NCI-H524 treated with DMSO at 0.1 percent for 48 hours (cell line): Measurements from ENCODE around the gene DENND1B.
"Not testable (repeated sequence)": the region's sequence is repeated elsewhere in the genome, so short reads cannot be mapped to it uniquely, and the experiment has no call there.

Experiments used
- DNase-seq: peaks from one replicate; lab custom pipeline; 2025; lab: John Stamatoyannopoulos, UW

DENND1B gene

GRCh38 chr1:197622371-197622770 lies 152.9 kb downstream of the DENND1B start:
- DNase-seq, result no peak

- no peak for DNase-seq
These were observed 153.5 kb downstream of the DENND1B start for GRCh38 chr1:197621761-197622160.

- DNase-seq, result no peak
These were observed 154.5 kb downstream of the DENND1B start for GRCh38 chr1:197620714-197621163.

GRCh38 chr1:197619008-197619640 lies 156.2 kb downstream of the DENND1B start:
- DNase-seq, result peak; percentile 48

- peak; percentile 84 for DNase-seq
These were observed 157.2 kb downstream of the DENND1B start for GRCh38 chr1:197618061-197618460.

DNA sequence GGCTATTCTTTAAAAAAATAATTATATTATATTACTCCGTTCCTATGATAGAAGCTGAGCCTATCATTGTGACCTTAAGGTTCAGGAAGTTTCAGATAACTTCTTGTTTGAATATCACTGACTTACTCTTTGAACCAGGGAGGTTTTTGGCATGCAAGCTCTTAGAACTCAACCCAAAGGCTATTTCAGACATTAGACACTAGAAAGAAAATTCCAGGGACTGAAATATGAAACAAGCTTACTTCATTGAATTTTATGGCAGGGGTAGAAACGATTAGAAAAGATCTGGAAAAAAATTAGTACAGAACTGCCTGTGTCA lies 159.6 kb downstream of the DENND1B start:
- no peak for DNase-seq

GRCh38 chr1:197614916-197615692 lies 160.2 kb downstream of the DENND1B start:
- no peak for DNase-seq

DNA sequence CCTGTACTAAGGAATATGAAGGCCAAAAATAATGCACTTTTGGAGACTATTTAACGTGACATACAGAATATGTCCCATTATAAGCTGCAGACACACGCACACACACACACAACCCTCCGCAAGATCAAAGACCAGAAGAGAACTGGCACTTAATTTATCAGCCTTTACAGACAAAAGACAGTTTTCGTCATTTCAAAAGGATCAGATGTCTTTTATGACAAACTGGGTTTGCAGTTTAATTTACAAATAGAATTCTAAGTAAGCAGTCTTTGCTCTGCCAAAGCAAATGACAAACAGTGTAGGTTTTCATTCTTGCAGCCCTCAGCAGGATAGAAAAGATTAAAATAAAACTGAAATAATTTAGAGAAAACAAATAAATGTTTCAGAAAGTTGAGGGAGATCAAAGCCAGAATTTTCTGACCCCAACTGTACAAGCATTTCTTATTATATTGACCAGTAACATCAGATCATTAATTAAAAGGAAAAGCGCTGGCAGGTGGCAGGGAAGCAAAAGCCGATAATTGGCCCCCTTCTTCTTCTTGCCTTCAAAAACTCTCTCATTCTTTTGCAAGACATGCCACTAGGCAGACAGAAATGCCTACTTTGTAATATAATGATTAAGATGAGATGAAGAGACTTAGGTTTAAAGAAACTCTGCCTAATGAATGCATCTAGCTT lies 169.0 kb downstream of the DENND1B start:
- no peak for DNase-seq

DNA sequence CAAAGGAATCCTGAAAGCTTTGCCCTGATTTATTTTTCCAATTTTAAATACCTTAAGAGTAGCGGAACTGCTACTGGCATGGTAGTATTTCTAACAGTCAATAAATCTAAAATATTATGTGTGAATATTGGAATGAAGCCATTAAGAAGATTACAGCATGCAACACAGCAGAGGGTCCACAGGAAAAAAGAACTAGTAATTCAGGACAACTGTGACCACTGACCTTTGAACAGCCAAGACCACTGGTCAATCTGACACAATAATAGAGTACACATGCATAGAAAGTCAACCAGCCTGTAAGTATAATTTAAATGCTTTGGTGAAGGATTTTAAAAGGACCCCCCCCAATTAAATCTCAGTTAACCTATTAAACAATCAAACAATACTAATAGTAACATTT lies 171.0 kb downstream of the DENND1B start:
- DNase-seq, result no peak

- DNase-seq, result no peak
These were observed 174.5 kb downstream of the DENND1B start for GRCh38 chr1:197600751-197601150.

DNA sequence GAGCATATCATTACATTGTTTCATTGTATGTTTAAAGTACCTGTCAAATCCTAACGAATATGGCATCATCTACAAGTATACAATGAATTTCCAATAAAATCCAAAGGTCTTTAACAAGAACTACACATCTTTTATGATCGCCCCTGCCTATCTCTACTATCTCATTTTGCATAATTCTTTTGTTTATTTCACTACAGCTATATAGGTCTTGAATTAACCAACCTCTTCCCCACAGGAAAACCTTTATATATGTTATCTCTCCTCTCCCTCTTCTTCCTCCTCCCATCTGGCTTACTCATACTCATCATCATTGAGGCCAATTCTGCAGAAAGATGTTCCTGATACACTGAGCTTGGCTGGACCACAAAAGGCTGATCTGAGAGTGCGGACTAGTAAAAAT lies 175.5 kb downstream of the DENND1B start:
- no peak for DNase-seq

DNA sequence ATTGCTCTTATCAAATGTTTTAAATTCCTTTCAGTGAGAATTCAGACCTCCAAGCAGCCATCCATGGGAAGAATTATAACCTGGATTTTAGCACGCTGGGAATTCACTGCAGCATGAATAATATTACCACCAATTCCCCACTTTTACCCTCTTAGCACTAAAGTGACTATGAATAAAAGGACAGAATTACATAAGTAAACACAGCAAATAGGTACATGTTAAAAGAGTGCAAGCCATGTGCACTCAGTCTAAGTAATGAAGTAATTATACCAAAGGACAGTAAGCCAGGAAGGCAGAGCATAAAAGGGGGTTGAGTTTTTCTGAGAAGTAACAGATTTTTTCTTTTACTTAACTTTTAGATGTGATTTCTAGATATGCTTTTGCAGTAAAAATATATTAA lies 176.3 kb downstream of the DENND1B start:
- DNase-seq, result no peak

DNA sequence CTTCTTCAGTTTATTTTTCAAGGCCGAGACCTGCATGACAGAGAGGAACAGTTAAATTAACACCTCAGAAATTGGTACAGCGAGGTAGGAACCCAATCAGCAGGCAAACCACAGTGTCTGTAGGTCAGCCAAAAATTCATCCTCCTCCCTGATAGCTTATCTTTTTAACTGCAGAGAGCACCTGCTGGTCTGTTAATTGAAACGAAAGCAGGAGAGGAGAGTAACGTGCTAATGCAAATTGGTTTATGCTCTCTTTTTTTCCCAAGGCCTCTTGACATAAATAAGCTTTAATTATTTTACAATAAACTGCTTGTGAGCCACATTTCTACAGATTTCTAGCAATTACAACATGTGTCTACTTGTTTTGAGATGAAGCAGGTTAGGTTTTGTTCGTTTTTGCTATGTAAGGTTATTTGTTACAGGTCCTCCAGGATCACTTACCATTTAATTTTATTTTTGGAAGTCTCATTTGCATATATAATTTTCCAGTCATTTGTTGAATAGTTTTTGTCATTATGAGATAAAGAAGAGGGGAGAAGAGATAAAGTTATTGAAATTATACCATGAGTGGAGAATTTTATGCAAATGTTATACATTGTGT lies 179.9 kb downstream of the DENND1B start:
- DNase-seq, result peak; percentile 9

GRCh38 chr1:197590687-197591086 lies 184.6 kb downstream of the DENND1B start:
- DNase-seq, result no peak

GRCh38 chr1:197585809-197586208 lies 189.5 kb downstream of the DENND1B start:
- no peak for DNase-seq

DNA sequence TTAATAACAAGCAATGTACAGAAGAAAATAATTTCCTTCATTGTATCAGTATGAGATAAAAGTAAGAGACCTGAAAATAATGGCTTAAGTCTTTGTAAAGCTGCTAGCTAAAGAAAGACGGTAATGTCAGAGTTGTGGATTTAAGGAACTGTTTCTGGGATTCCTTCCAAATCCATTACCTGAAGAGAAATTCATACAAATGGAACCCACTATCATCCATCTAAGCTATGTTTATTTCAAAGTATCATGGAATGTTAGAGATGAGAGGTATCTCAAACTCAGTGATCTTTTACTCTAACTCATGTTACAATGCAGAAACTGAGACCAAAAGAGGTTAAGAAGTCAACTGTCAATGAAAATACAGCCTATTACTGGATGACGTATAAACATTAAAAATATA lies 197.7 kb downstream of the DENND1B start:
- DNase-seq, result no peak

DNA sequence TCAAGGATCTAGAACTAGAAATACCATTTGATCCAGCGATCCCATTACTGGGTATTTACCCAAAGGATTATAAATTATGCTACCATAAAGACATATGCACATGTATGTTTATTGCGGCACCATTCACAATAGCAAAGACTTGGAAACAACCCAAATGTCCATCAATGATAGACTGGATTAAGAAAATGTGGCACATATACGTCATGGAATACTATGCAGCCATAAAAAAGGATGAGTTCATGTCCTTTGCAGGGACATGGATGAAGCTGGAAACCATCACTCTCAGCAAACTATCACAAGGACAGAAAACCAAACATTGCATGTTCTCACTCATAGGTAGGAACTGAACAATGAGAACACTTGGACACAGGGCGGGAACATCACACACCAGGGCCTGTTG lies 199.7 kb downstream of the DENND1B start:
- DNase-seq, result not testable (repeated sequence)

DNA sequence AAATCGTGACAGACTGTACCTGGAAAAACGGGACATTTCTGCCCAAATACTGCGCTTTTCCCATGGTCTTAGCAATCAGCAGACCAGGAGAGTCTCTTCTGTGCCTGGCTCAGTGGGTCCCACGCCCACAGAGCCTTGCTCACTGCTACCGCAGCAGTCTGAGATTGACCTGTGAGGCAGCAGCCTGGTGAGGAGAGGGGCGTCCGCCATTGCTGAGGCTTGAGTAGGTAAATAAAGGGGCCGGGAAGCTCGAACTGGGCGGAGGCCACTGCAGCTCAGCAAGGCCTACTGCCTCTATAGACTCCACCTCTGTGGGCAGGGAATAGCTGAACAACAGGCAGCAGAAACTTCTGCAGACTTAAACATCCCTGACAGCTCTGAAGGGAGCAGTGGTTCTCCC lies 203.1 kb downstream of the DENND1B start:
- DNase-seq, result no peak

- DNase-seq, result no peak
These were observed 207.8 kb downstream of the DENND1B start for GRCh38 chr1:197567442-197567841.

DNA sequence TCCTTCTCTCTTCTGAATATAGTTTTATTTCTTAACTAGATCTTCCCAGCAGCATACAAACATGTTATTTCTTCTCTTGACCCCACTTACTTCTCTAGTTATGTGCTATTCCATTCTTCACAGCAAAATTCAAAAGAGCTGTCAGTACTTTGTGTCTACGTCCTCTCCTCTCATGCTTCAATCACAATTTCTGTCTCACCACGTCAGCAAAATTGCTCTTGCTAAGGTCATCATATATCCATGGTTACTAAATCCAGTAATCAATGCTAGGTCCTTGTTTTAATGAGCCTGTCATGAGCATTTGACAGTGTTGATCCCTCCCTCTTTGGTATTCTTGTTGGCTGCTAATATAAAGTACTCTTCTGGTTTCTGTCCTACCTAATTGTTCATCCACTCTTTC lies 214.2 kb downstream of the DENND1B start:
- DNase-seq, result no peak

DNA sequence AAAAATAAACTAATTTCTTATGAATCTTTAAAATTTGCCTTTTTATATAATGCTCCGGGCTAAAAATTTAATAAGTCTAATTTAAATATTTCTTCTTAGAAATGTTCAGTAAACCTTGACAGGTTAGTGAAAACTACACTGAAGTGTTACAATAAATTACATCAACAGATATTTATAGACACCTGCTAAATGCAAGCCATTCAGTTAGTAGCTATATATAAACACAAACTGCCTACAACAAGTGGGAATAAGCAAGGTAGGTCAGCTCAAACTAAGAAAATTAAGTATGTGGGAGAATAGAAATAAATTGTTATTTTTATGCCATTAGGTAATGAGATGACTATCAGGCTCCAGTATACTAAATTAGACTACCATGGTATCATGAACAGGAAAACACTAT lies 215.6 kb downstream of the DENND1B start:
- no peak for DNase-seq

GRCh38 chr1:197559244-197559643 lies 216.0 kb downstream of the DENND1B start:
- DNase-seq, result no peak

DNA sequence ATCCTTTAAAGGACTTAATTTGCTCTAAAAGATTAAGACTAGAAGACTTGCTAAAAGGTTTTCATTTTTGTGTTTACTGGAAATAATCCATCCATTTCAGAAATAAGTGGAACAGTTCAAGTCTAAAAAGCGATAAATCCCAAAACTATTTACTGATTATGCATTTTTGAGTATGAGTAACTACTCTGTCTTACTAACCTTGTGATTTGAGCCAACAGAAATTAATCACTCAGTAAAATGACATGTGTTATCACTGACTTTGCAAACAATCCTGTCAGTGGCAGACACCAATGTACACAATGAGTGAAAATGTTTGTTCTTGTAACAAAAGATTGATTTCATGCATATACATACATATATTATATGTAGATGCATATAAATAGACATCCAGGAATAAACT lies 218.0 kb downstream of the DENND1B start:
- DNase-seq, result no peak
